ENCODE data around the gene HBG2. TPM values are rescaled to one million over a fixed set of nuclear protein-coding genes. Genes with fewer than 3 reads are reported as not detected.

Gene HBG2
- total and polyA plus RNA-seq, 2 of the 8 experiments (the other 6 are each of a cell fraction or from before 2014, with no cell fraction given) = 0.23 TPM; not detected in 1

- TF ChIP-seq USF2 (IDR thresholded peaks at IDR 0.05; ENCODE audit: low read length) (no peak), PHF8 (conservative IDR thresholded peaks at IDR 0.05; ENCODE audit: low read depth, low read length) (no peak), TCF12 (IDR thresholded peaks at IDR 0.05; ENCODE audit: low read depth, low read length) (no peak), JUN (IDR thresholded peaks at IDR 0.05; ENCODE audit: low read depth, low read length) (no peak)
These were observed 15.2 kb upstream of the HBG2 start, which contains the start of gene HBE1 (continued) for GRCh38 chr11:5269715-5270147.
